Caco-2 (cell line): Measurements from ENCODE around the gene TOMM70. TPM values are rescaled to one million over a fixed set of nuclear protein-coding genes. Genes with fewer than 3 reads are reported as not detected.

ENCODE experiments used
- BruUV-seq: library from RNA; stranded (reverse); fragments of 400-500 nt; replicated peaks from 2 replicates; lab custom pipeline; 2021; lab: Mats Ljungman, UMichigan
- CTCF ChIA-PET: fragments of 300-600 bp; sonication (Branson Sonifier 250); formaldehyde crosslinking; loops from one replicate; lab custom pipeline; 2022; ENCODE audit warnings: antibody characterized with exemption; lab: Charles Lee
- POLR2A ChIA-PET: fragments of 300-600 bp; sonication (Branson Sonifier 250); formaldehyde crosslinking; loops from one replicate; lab custom pipeline; 2022; ENCODE audit warnings: antibody characterized with exemption; lab: Charles Lee
- DNase-seq, 2 experiments: peaks; one replicate each; pipeline versions ENCODE4 v3.0.0 to v3.0.0-alpha.2; 2020 to 2022
- H3K27me3 ChIP-seq: replicated peaks from 2 replicates; pipeline ENCODE4 v1.6.0; 2011; ENCODE audit warnings: low read length; ENCODE audit not compliant: control insufficient read depth, insufficient read depth
- H3K36me3 ChIP-seq: 2 replicates; pipeline ENCODE4 v1.5.1; 2011; ENCODE audit warnings: low read length; ENCODE audit not compliant: control insufficient read depth, insufficient read depth
- H3K4me1 ChIP-seq: fragments of 250-450 bp; sonication (Bioruptor Pico); 2 replicates; pipeline ENCODE4 v1.5.1; 2020; ENCODE audit warnings: mild to moderate bottlenecking
- H3K4me3 ChIP-seq: 2 replicates; pipeline ENCODE4 v1.5.1; 2011; ENCODE audit warnings: low read depth, mild to moderate bottlenecking, control low read depth, low read length
- H3K9me3 ChIP-seq: fragments of 250-450 bp; sonication (Bioruptor Pico); 2 replicates; pipeline ENCODE4 v1.5.1; 2020; ENCODE audit warnings: mild to moderate bottlenecking, moderate library complexity
- H3K27ac Mint-ChIP-seq: one replicate; pipeline ENCODE4 v1.8.0; 2022; ENCODE audit warnings: mixed read lengths; ENCODE audit not compliant: unreplicated experiment
- H3K27me3 Mint-ChIP-seq: one replicate; pipeline ENCODE4 v1.8.0; 2022; ENCODE audit warnings: mixed read lengths; ENCODE audit not compliant: insufficient read depth, unreplicated experiment
- H3K36me3 Mint-ChIP-seq: one replicate; pipeline ENCODE4 v1.8.0; 2022; ENCODE audit warnings: mild to moderate bottlenecking, mixed read lengths; ENCODE audit not compliant: insufficient read depth, unreplicated experiment
- H3K4me1 Mint-ChIP-seq: one replicate; pipeline ENCODE4 v1.8.0; 2022; ENCODE audit warnings: low read depth, mixed read lengths; ENCODE audit not compliant: unreplicated experiment
- H3K4me3 Mint-ChIP-seq: one replicate; pipeline ENCODE4 v1.8.0; 2022; ENCODE audit warnings: mild to moderate bottlenecking, moderate library complexity, mixed read lengths; ENCODE audit not compliant: unreplicated experiment
- H3K9me3 Mint-ChIP-seq: one replicate; pipeline ENCODE4 v1.8.0; 2022; ENCODE audit warnings: mixed read lengths; ENCODE audit not compliant: unreplicated experiment
- intact Hi-C: fragments of 100-400 bp; cut with micrococcal nuclease; formaldehyde crosslinking; loops from one replicate; pipeline ENCODE4 v1.10.0; 2022; ENCODE audit not compliant: unreplicated experiment
- total RNA-seq: library from RNA; stranded (reverse); gene quantifications from 2 replicates; pipeline ENCODE4 v1.2.3, GENCODE V29; 2022
- TF ChIP-seq, protein P1 (sequence below), 2 experiments: fragments of 200-600 bp in 1 of 2; IDR thresholded peaks; 1 replicate in 1 of 2; 2 replicates in 1 of 2; pipeline versions ENCODE4 v1.5.1 to v1.8.0; 2011 to 2022; ENCODE audit warnings: antibody characterized with exemption in 1 of 2, control low read depth in 1 of 2, inconsistent platforms in 1 of 2, low read depth in 1 of 2, low read length in 1 of 2, mild to moderate bottlenecking in 1 of 2, moderate library complexity in 1 of 2; ENCODE audit not compliant: insufficient read depth in 1 of 2, severe bottlenecking in 1 of 2, unreplicated experiment in 1 of 2

The TOMM70 gene
- total RNA-seq, 1 experiment from 2014 or later: 50.7 TPM

DNA sequence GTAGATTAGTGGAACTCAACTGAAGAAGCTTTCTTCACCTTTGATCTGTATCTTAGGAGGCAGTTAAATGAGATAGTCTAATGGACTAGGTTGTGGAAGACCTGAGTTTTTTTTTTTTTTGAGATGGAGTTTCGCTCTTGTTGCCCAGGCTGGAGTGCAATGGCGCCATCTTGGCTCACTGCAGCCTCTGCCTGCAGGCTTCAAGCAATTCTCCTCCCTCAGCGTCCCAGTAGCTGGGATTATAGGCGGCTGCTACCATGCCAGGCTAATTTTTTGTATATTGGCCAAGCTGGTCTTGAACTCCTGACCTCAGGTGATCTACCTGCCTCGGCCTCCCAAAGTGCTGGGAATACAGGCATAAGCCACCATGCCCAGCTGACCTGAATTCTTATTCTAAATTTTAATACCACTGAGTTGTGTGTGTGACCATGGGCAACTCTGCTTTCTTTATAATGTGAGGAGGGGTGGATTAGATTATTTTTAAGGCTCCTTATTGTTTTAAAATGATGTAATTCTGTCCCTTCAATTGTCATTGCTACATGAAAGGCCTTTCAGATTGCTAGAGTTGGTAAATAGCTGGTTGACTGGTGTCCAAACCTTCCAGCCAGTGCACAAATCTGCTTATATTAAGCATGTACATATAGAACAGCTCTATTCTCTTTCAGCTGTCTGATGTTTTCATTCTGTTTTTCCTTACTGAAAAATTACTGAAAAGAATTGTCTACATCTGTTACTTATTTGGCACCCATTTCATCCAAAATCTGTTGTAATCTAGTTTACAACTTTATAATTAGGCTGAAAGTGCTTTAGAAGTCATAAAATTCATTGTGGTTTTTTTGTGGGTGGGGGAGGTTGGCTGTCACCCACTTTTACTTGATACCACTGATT lies 2.7 kb upstream of the TOMM70 start:
- H3K27ac Mint-ChIP-seq: no peak overlapping the region
- intact Hi-C loops: loop anchor here (5.0 kb wide), 2 partner anchors 86 to 586 kb away; partner anchors contain the start of gene CMSS1
- no peaks in the 10 kb centered on the region for H3K9me3 ChIP-seq
- H3K27me3 Mint-ChIP-seq: no peaks in the 10 kb centered on the region
- no peak for DNase-seq
- H3K27me3 ChIP-seq: no peaks in the 10 kb centered on the region
- no peaks in the 10 kb centered on the region for H3K4me1 Mint-ChIP-seq
- H3K4me3 ChIP-seq: no peak overlapping the region
- H3K4me3 Mint-ChIP-seq: peak overlapping the region; percentile 85
- H3K36me3 ChIP-seq: no peaks in the 10 kb centered on the region
- no TSS peak for BruUV-seq
- peaks cover 11% of the 10 kb centered on the region for H3K9me3 Mint-ChIP-seq
- TF ChIP-seq, protein P1, sequence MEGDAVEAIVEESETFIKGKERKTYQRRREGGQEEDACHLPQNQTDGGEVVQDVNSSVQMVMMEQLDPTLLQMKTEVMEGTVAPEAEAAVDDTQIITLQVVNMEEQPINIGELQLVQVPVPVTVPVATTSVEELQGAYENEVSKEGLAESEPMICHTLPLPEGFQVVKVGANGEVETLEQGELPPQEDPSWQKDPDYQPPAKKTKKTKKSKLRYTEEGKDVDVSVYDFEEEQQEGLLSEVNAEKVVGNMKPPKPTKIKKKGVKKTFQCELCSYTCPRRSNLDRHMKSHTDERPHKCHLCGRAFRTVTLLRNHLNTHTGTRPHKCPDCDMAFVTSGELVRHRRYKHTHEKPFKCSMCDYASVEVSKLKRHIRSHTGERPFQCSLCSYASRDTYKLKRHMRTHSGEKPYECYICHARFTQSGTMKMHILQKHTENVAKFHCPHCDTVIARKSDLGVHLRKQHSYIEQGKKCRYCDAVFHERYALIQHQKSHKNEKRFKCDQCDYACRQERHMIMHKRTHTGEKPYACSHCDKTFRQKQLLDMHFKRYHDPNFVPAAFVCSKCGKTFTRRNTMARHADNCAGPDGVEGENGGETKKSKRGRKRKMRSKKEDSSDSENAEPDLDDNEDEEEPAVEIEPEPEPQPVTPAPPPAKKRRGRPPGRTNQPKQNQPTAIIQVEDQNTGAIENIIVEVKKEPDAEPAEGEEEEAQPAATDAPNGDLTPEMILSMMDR (IDR thresholded peaks at IDR 0.05; ENCODE audit: insufficient read depth in 1 of 2, low read depth in 1 of 2, low read length in 1 of 2, severe bottlenecking in 1 of 2, unreplicated experiment in 1 of 2): no peak
- peaks cover 5% of the 10 kb centered on the region for H3K4me1 ChIP-seq
- POLR2A ChIA-PET: no interaction called here
- CTCF ChIA-PET: no interaction called here
- H3K36me3 Mint-ChIP-seq: peaks cover 10% of the 10 kb centered on the region

DNA sequence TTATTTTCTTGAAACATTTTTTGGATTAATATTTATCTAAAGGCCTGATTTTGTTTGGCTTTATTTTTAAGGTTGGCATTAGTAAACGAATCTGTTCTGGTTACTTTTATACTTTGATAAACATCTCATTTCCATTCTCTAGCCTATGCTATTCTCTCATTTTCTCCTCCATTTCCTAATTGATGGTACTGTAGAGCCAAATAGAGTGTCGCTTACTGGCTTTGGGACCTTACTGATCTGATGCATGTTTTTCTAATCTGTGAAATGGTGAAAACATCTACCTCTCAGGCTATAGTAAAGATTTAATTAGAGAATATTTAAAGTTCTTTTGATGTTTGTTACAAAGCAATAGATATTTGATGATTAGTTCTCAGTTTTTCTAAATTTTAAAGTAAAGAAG lies 2.0 kb upstream of the TOMM70 start:
- no peaks in the 10 kb centered on the region for H3K9me3 ChIP-seq
- H3K4me1 ChIP-seq: peaks cover 5% of the 10 kb centered on the region
- Mint-ChIP-seq H3K4me1 (no peaks in the 10 kb centered on the region), H3K36me3 (peaks cover 10% of the 10 kb centered on the region), H3K9me3 (peaks cover 9% of the 10 kb centered on the region), H3K27ac (no peak overlapping the region), H3K4me3 (peak overlapping the region; percentile 85), H3K27me3 (no peaks in the 10 kb centered on the region)
- no TSS peak for BruUV-seq
- TF ChIP-seq, protein P1 (IDR thresholded peaks at IDR 0.05; ENCODE audit: insufficient read depth in 1 of 2, low read depth in 1 of 2, low read length in 1 of 2, severe bottlenecking in 1 of 2, unreplicated experiment in 1 of 2): no peak
- H3K27me3 ChIP-seq: no peaks in the 10 kb centered on the region
- no peak for DNase-seq
- POLR2A ChIA-PET: no interaction called here
- CTCF ChIA-PET: no interaction called here
- intact Hi-C loops: loop anchor here (5.0 kb wide), 2 partner anchors 86 to 586 kb away; partner anchors contain the start of gene CMSS1
- H3K36me3 ChIP-seq: no peaks in the 10 kb centered on the region
- H3K4me3 ChIP-seq: peak overlapping the region; percentile 83

DNA sequence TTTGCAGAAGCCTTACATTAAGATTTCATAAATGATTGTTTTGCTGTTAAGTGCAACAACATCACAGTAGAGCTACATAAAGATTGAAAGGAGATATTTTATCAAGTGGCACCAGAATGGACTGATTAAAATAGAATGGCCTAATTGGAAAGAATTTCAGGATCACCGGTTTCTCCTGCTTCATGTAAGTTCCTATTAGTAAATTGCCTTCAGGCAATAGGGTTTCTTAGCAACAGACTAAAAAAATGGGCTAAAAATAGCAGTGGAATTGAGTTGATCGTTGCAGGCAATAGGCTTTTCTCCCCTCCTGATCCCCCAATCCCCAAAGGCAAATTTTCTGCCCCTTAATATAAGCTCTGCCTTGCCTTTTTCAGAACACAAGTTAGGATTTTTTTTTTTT lies 1.4 kb upstream of the TOMM70 start:
- BruUV-seq: no TSS peak
- Histone ChIP-seq H3K36me3 (no peaks in the 10 kb centered on the region), H3K9me3 (no peaks in the 10 kb centered on the region), H3K27me3 (no peaks in the 10 kb centered on the region), H3K4me3 (peak overlapping the region; percentile 83), H3K4me1 (peaks cover 5% of the 10 kb centered on the region)
- Mint-ChIP-seq H3K36me3 (peaks cover 10% of the 10 kb centered on the region), H3K4me1 (no peaks in the 10 kb centered on the region), H3K27me3 (no peaks in the 10 kb centered on the region), H3K4me3 (peak overlapping the region; percentile 85), H3K27ac (peak overlapping the region; percentile 90), H3K9me3 (peaks cover 2% of the 10 kb centered on the region)
- POLR2A ChIA-PET: interaction anchor here (0.5 to 2.4 kb wide), 6 partner anchors 12 to 142 kb away, joined by 3 to 28 read pairs (median 6); partner anchors contain the start of genes NIT2 and TBC1D23
- intact Hi-C loops: loop anchor here (5.0 kb wide), 2 partner anchors 85 to 585 kb away; partner anchors contain the start of gene CMSS1
- TF ChIP-seq, protein P1 (IDR thresholded peaks at IDR 0.05; ENCODE audit: insufficient read depth in 1 of 2, low read depth in 1 of 2, low read length in 1 of 2, severe bottlenecking in 1 of 2, unreplicated experiment in 1 of 2): no peak
- CTCF ChIA-PET: no interaction called here
- DNase-seq: no peak
